Left ventricle myocardium inferior (tissue), 1 donor: ENCODE measurements around the gene FEV. TPM values are rescaled to one million over a fixed set of nuclear protein-coding genes. Genes with fewer than 3 reads are reported as not detected.

Experiments used
- DNase-seq: peaks from one replicate; pipeline ENCODE4 v3.0.0-alpha.2; 2020
- H3K27ac ChIP-seq: fragments of 200-600 bp; replicated peaks from 2 replicates; pipeline ENCODE4 v1.8.0; 2021
- H3K27me3 ChIP-seq: fragments of 200-600 bp; 2 replicates; pipeline ENCODE4 v1.8.0; 2021; ENCODE audit warnings: low read depth
- H3K36me3 ChIP-seq: fragments of 200-600 bp; 2 replicates; pipeline ENCODE4 v1.8.0; 2021
- H3K4me1 ChIP-seq: fragments of 200-600 bp; 2 replicates; pipeline ENCODE4 v1.8.0; 2021
- H3K4me3 ChIP-seq: fragments of 200-600 bp; 2 replicates; pipeline ENCODE4 v1.8.0; 2021; ENCODE audit warnings: mild to moderate bottlenecking, moderate library complexity
- H3K9me3 ChIP-seq: fragments of 200-600 bp; replicated peaks from 2 replicates; pipeline ENCODE4 v1.8.0; 2021
- CTCF ChIP-seq: fragments of 200-600 bp; IDR thresholded peaks from 2 replicates; pipeline ENCODE4 v1.8.0; 2021; ENCODE audit warnings: antibody characterized with exemption, mild to moderate bottlenecking, borderline replicate concordance
- intact Hi-C: fragments of 100-400 bp; cut with micrococcal nuclease; formaldehyde crosslinking; loops from one replicate; pipeline ENCODE4 v1.11.0; 2022
- long read RNA-seq: library from polyadenylated mRNA; unstranded; transcript quantifications from one replicate; pipeline ENCODE4 v2.0.0, GENCODE V29; 2021
- total RNA-seq: library from RNA; stranded (reverse); fragmentation: NEBNext Ultra II Directional; extraction: Animal tissue kit (Norgen Biotek cat#: 25700); gene quantifications from one replicate; pipeline ENCODE4 v1.2.1, GENCODE V29; 2021
- donor health status: DM: no; HTN: yes; CAD: no; lungs with severe emphysema.

Gene FEV
- total RNA-seq = not detected
- long read RNA-seq = 0 reads

GRCh38 chr2:218985021-218985324 is at the start of gene FEV:
Gene FEV, minus strand, starts transcription at chr2:218985184. Its CDS starts 109 bp downstream, at chr2:218985075.
- Histone ChIP-seq H3K9me3 (no peaks in the 10 kb centered on the region), H3K4me1 (peaks cover 56% of the 10 kb centered on the region), H3K27me3 (peaks cover 100% of the 10 kb centered on the region), H3K4me3 (peak within 1 kb of the TSS; percentile 48), H3K36me3 (no peaks in the 10 kb centered on the region), H3K27ac (no peak within 1 kb of the TSS)
- TF ChIP-seq CTCF = no peak
- intact Hi-C loops = no loop called here
- DNase-seq = no peak

GRCh38 chr2:219032051-219032745 is 47.2 kb upstream of the FEV start:
- Histone ChIP-seq H3K4me1 (no peaks in the 10 kb centered on the region), H3K27me3 (peaks cover 100% of the 10 kb centered on the region), H3K9me3 (no peaks in the 10 kb centered on the region), H3K27ac (no peak overlapping the region), H3K4me3 (no peak overlapping the region), H3K36me3 (no peaks in the 10 kb centered on the region)
- DNase-seq = no peak
- TF ChIP-seq CTCF = no peak
- intact Hi-C loops = no loop called here

DNA sequence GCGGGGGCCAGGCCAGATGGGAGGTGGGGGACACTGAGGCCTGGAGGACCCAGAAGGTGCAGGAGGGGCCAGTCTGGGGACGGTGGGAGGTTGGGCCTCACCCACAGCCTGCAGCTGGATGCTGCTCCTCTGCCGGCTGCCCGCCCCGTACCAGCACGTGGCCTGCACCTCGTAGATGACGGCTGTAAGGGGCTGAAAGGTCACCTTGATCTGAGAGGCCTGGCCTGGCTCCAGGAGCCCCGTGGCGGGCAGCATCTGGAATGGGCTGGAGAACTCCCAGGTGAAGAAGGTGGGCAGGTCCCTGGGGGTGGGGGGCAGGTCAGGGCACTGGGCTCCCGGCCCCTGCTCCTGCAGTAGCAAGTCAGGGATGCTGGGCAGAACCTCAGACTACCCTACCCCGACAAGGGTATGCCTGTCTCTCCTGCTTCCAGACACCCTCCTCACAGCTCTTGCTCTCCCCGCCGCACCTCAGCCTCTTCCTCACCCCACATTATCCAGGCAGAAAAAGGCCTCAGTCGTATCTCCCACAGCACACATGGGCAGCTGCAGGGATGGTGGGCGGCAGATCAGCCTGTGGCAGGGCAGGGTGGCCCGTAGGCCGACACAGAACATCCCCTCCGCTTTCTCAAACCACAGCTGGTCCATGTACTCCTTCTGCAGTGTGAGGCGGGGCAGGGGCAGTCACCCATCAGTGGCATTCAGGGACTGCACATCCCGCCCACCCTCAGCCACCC is 46.2 kb upstream of the FEV start:
- no peaks in the 10 kb centered on the region for H3K9me3 ChIP-seq
- peaks cover 92% of the 10 kb centered on the region for H3K27me3 ChIP-seq
- intact Hi-C loops = no loop called here
- no peaks in the 10 kb centered on the region for H3K36me3 ChIP-seq
- H3K27ac ChIP-seq = no peak overlapping the region
- H3K4me3 ChIP-seq = no peak overlapping the region
- no peak for TF ChIP-seq CTCF
- H3K4me1 ChIP-seq = no peaks in the 10 kb centered on the region
- DNase-seq = no peak

DNA sequence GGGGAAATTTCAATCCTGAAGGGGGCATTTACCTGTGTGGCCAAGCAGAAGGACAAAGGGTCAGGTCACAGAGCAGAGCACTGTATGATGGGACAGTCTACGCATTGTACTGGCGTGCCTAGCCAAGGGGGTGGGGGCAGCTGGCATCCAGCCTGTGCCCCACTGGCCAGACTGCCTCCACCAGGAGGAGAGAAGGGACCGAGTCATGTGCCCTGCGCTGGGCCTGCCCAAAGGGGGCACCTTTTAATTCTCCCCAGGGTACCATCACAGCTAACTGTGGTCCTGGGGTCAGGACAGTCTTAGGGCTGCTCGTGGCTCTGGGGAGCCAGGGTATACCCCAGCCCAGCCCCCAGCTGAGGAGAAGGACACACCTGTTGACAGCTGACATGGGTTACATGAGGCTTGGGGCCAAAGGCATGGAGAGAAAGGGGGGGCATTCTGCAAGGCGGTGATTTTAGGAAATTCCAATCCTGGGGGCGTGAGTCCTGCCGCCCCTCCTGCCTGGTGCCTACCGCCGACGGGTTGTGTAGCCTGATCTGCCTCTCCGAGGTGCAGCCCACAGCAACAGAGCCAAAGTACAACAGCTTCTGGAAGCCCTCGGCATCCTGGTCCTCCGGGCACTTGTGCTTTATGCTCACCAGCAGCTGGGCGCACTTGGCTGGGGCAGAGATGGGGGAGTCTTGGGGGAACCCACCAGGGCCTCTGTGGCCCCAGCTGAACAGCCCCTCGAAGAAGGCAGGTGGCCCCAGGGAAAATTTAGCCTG is 45.4 kb upstream of the FEV start:
- H3K27me3 ChIP-seq = peaks cover 91% of the 10 kb centered on the region
- H3K4me3 ChIP-seq = no peak overlapping the region
- H3K4me1 ChIP-seq = no peaks in the 10 kb centered on the region
- no peak for TF ChIP-seq CTCF
- no peak for DNase-seq
- no peaks in the 10 kb centered on the region for H3K36me3 ChIP-seq
- intact Hi-C loops = no loop called here
- no peaks in the 10 kb centered on the region for H3K9me3 ChIP-seq
- no peak overlapping the region for H3K27ac ChIP-seq

DNA sequence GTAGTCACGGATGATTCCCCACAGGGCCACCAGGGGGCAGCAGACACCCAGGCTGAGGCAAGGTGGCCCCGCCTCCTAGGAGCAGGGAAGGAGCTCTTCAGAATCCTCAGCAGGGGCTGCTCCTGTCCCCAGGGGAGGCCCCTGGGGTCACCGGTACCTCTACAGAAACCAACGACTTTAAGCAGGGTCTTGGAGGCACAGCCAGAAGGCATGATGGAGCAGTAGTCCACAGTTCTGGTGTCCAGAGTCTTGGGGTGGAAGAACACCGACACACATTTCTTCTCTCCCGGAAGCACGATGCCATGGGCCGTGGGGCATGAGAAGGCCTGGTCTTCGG is 44.8 kb upstream of the FEV start:
- no peaks in the 10 kb centered on the region for H3K36me3 ChIP-seq
- H3K4me3 ChIP-seq = no peak overlapping the region
- H3K4me1 ChIP-seq = no peaks in the 10 kb centered on the region
- peak; percentile 97 for TF ChIP-seq CTCF
- H3K27me3 ChIP-seq = peaks cover 88% of the 10 kb centered on the region
- DNase-seq = peak; percentile 70
- no peaks in the 10 kb centered on the region for H3K9me3 ChIP-seq
- no peak overlapping the region for H3K27ac ChIP-seq
- intact Hi-C loops = no loop called here
